Endothelial cell of umbilical vein (primary cell): ENCODE results near the gene RPH3AL. TPM values are rescaled to one million over a fixed set of nuclear protein-coding genes. Genes with fewer than 3 reads are reported as not detected.
A peak's percentile ranks its signal among the peaks of the same experiment; 100 is the strongest.
"Not testable (repeated sequence)": the region's sequence is repeated elsewhere in the genome, so short reads cannot be mapped to it uniquely, and the experiment has no call there.

Source experiments
- BruUV-seq: library from RNA; stranded (reverse); fragments of 400-500 nt; replicated peaks from 2 replicates; lab custom pipeline; 2021; lab: Mats Ljungman, UMichigan
- CTCF ChIA-PET: fragments of 300-600, 350-600 bp; sonication (Branson Sonifier 250); formaldehyde crosslinking; loops from one replicate; lab custom pipeline; 2021; ENCODE audit warnings: antibody characterized with exemption, inconsistent platforms; lab: Charles Lee
- POLR2A ChIA-PET: fragments of 300-600, 350-600 bp; sonication (Branson Sonifier 250); formaldehyde crosslinking; loops from one replicate; lab custom pipeline; 2021; ENCODE audit warnings: antibody characterized with exemption, inconsistent platforms; lab: Charles Lee
- DNase-seq: peaks from one replicate; pipeline ENCODE4 v3.0.0-alpha.2; 2011; ENCODE audit warnings: low read depth, low spot score
- FAIRE-seq: peaks from 2 replicates; lab custom pipeline; 2011; peaks lifted over from hg19 to GRCh38; lab: Jason Lieb, UNC
- H2AFZ ChIP-seq: 2 replicates; pipeline ENCODE4 v1.6.0; 2012; ENCODE audit warnings: low read depth, low read length, control low read depth, inconsistent platforms
- H3K27ac ChIP-seq: 2 replicates; pipeline ENCODE4 v1.5.1; 2011; ENCODE audit warnings: low read depth, mild to moderate bottlenecking, control low read depth, low read length, moderate library complexity; ENCODE audit not compliant: insufficient read depth
- H3K27me3 ChIP-seq, 2 experiments: 2 replicates each; pipeline versions ENCODE4 v1.6.0 to v1.6.1; 2011; ENCODE audit warnings: low read length in 2 of 2, mixed read lengths in 1 of 2; ENCODE audit not compliant: control insufficient read depth in 2 of 2, insufficient read depth in 2 of 2
- H3K36me3 ChIP-seq, 2 experiments: 2 replicates in 1 of 2; 3 replicates in 1 of 2; pipeline ENCODE4 v1.5.1; 2011; ENCODE audit warnings: low read length in 2 of 2, mild to moderate bottlenecking in 1 of 2, moderate library complexity in 1 of 2; ENCODE audit not compliant: control insufficient read depth in 2 of 2, insufficient read depth in 2 of 2; ENCODE audit errors: extremely low read depth in 1 of 2
- H3K4me1 ChIP-seq: 3 replicates; pipeline ENCODE4 v1.5.1; 2011; ENCODE audit warnings: mild to moderate bottlenecking, low read length; ENCODE audit not compliant: control insufficient read depth, insufficient read depth; ENCODE audit errors: extremely low read depth
- H3K4me2 ChIP-seq: 2 replicates; pipeline ENCODE4 v1.6.1; 2011; ENCODE audit warnings: low read length, control low read depth, mixed read lengths; ENCODE audit not compliant: insufficient read depth
- H3K4me3 ChIP-seq, 3 experiments: fragments of 200-600 bp in 1 of 3; sonication (generic), shearing (Covaris generic) in 1 of 3; replicated peaks in 1 of 3; 2 replicates each; pipeline ENCODE4 v1.5.1; 2011 to 2016; ENCODE audit warnings: control low read depth in 3 of 3, low read length in 3 of 3, mild to moderate bottlenecking in 2 of 3, inconsistent platforms in 1 of 3, low read depth in 1 of 3, moderate library complexity in 1 of 3; ENCODE audit not compliant: insufficient read depth in 1 of 3
- H3K79me2 ChIP-seq: 2 replicates; pipeline ENCODE4 v1.6.0; 2012; ENCODE audit warnings: low read length, inconsistent platforms; ENCODE audit not compliant: control insufficient read depth, insufficient read depth
- H3K9ac ChIP-seq: replicated peaks from 2 replicates; pipeline ENCODE3; 2011; ENCODE audit warnings: low read length, control low read depth; ENCODE audit not compliant: insufficient read depth; ENCODE audit errors: extremely low read depth
- H3K9me1 ChIP-seq: replicated peaks from 3 replicates; pipeline ENCODE4 v1.6.0; 2011; ENCODE audit warnings: mild to moderate bottlenecking, low read length; ENCODE audit not compliant: control insufficient read depth, insufficient read depth; ENCODE audit errors: extremely low read depth
- H3K9me3 ChIP-seq: replicated peaks from 2 replicates; pipeline ENCODE4 v1.5.1; 2012; ENCODE audit warnings: low read length, inconsistent platforms; ENCODE audit not compliant: control insufficient read depth, insufficient read depth
- H4K20me1 ChIP-seq: replicated peaks from 2 replicates; pipeline ENCODE3; 2011; ENCODE audit warnings: mild to moderate bottlenecking, low read length; ENCODE audit not compliant: control insufficient read depth, insufficient read depth; ENCODE audit errors: extremely low read depth
- POLR2A ChIP-seq: IDR thresholded peaks from 2 replicates; pipeline ENCODE4 v1.6.1; 2012; ENCODE audit warnings: low read depth, mild to moderate bottlenecking, control low read depth, low read length
- dilution Hi-C: fragments of 300-500 bp; cut with MboI; formaldehyde crosslinking; loops from one replicate; pipeline ENCODE4 v1.15.0; 2019; ENCODE audit warnings: low sequenced_read_pairs; ENCODE audit not compliant: extremely low pct_ligation_motif_present
- intact Hi-C: fragments of 100-400 bp; cut with micrococcal nuclease; formaldehyde crosslinking; loops from one replicate; pipeline ENCODE4 v1.10.0; 2022
- polyA plus RNA-seq, 4 experiments: library from polyadenylated mRNA; depleted of rRNA in 3 of 4; stranded (reverse) in 3 of 4; unstranded in 1 of 4; fragments of >200 nt; gene quantifications; 2 replicates each; pipeline versions ENCODE4 v1.2.1 to v1.2.3, GENCODE V29; 2011 to 2012; ENCODE audit warnings: missing spikeins in 1 of 4
- total RNA-seq: library from RNA; stranded (reverse); gene quantifications from 2 replicates; pipeline ENCODE4 v1.2.3, GENCODE V29; 2021
- TF ChIP-seq, protein P1 (sequence below): IDR thresholded peaks from 2 replicates; pipeline ENCODE4 v1.6.1; 2011; ENCODE audit not compliant: insufficient read depth, insufficient read length
- TF ChIP-seq, protein P2 (sequence below), 2 donors: IDR thresholded peaks; 1 replicate in 1 of 2; 2 replicates in 1 of 2; pipeline ENCODE4 v1.5.1; 2011; ENCODE audit warnings: low read length in 2 of 2, mild to moderate bottlenecking in 2 of 2, moderate library complexity in 2 of 2, control low read depth in 1 of 2, inconsistent platforms in 1 of 2, low read depth in 1 of 2; ENCODE audit not compliant: insufficient read depth in 1 of 2; ENCODE audit errors: extremely low read depth in 1 of 2

The RPH3AL gene
- total and polyA plus RNA-seq, 2 donors (not counting 3 experiments of a cell fraction or from before 2014, with no cell fraction given) = 4.1 to 7.0 TPM

DNA sequence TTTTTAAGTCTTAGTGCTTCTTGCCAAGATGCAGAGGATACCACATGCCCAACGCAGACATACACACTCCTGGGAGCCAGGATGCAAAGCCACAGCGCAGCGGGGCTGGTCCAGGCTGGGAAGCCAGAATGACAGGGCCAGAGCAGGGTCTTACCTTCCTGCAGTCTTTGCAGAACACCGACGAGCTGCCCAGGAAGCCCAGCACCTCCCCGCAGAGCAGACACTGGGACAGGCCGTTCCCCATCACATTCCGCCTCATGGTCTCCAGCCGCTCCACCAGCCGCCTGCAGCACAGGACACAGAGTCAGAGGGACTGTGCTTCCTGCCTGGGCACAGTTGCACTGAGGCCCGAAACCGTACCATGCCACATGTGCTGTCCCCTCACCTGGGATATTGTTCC lies 33.3 kb downstream of the RPH3AL start:
- no peak overlapping the region for H3K4me2 ChIP-seq
- no peaks in the 10 kb centered on the region for H3K4me1 ChIP-seq
- ChIA-PET CTCF (no interaction called here), POLR2A (no interaction called here)
- H3K36me3 ChIP-seq = peaks cover 0 to 3% of the 10 kb centered on the region in 2 experiments
- no peak overlapping the region for H3K27ac ChIP-seq
- dilution Hi-C loops = no loop called here
- H3K9ac ChIP-seq = no peak overlapping the region
- no peak overlapping the region for H2AFZ ChIP-seq
- H3K9me1 ChIP-seq = no peaks in the 10 kb centered on the region
- no peak overlapping the region for H3K4me3 ChIP-seq
- H3K79me2 ChIP-seq = no peaks in the 10 kb centered on the region
- FAIRE-seq = no peak
- H3K9me3 ChIP-seq = no peaks in the 10 kb centered on the region
- TF ChIP-seq, protein P1, sequence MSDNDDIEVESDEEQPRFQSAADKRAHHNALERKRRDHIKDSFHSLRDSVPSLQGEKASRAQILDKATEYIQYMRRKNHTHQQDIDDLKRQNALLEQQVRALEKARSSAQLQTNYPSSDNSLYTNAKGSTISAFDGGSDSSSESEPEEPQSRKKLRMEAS = no peak
- TF ChIP-seq, protein P2, sequence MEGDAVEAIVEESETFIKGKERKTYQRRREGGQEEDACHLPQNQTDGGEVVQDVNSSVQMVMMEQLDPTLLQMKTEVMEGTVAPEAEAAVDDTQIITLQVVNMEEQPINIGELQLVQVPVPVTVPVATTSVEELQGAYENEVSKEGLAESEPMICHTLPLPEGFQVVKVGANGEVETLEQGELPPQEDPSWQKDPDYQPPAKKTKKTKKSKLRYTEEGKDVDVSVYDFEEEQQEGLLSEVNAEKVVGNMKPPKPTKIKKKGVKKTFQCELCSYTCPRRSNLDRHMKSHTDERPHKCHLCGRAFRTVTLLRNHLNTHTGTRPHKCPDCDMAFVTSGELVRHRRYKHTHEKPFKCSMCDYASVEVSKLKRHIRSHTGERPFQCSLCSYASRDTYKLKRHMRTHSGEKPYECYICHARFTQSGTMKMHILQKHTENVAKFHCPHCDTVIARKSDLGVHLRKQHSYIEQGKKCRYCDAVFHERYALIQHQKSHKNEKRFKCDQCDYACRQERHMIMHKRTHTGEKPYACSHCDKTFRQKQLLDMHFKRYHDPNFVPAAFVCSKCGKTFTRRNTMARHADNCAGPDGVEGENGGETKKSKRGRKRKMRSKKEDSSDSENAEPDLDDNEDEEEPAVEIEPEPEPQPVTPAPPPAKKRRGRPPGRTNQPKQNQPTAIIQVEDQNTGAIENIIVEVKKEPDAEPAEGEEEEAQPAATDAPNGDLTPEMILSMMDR (IDR thresholded peaks at IDR 0.05; ENCODE audit: extremely low read depth in 1 of 2, insufficient read depth in 1 of 2, low read depth in 1 of 2, low read length in 2 of 2) = no peak
- no peak for TF ChIP-seq POLR2A
- H4K20me1 ChIP-seq = no peaks in the 10 kb centered on the region
- intact Hi-C loops = no loop called here
- DNase-seq = no peak
- H3K27me3 ChIP-seq = no peaks in the 10 kb centered on the region
- BruUV-seq = no TSS peak

DNA sequence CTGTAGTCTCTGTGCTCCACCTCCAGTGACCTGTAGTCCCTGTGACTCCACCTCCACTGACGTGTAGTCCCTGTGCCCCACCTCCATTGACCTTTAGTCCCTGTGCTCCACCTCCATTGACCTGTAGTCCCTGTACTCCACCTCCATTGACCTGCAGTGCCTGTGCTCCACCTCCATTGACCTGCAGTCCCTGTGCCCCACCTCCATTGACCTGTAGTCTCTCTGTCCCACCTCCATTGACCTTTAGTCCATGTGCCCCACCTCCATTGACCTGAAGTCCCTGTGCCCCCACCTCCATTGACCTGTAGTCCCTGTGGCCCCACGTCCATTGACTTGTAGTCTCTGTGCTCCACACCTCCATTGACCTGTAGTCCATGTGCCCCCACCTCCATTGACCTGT lies 35.5 kb downstream of the RPH3AL start:
- H3K4me1 ChIP-seq, H3K9ac ChIP-seq, intact Hi-C loops, BruUV-seq, H3K36me3 ChIP-seq, DNase-seq, H3K79me2 ChIP-seq, H3K9me1 ChIP-seq, CTCF ChIA-PET, H3K27me3 ChIP-seq, H3K4me2 ChIP-seq, dilution Hi-C loops, FAIRE-seq, H2AFZ ChIP-seq, POLR2A ChIA-PET, H3K27ac ChIP-seq, H3K4me3 ChIP-seq, H4K20me1 ChIP-seq, H3K9me3 ChIP-seq: not testable (repeated sequence)

DNA sequence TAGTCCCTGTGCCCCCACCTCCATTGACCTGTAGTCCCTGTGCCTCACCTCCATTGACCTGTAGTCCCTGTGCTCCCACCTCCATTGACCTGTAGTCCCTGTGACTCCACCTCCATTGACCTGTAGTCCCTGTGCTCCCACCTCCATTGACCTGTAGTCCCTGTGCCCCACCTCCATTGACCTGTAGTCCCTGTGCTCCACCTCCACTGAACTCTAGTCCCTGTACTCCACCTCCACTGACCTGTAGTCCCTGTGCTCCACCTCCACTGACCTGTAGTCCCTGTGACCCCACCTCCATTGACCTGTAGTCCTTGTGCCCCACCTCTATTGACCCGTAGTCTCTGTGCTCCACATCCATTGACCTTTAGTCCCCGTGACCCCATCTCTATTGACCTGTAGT lies 37.2 kb downstream of the RPH3AL start:
- CTCF ChIA-PET, H3K36me3 ChIP-seq, BruUV-seq, H3K4me2 ChIP-seq, H3K9me3 ChIP-seq, dilution Hi-C loops, POLR2A ChIA-PET, H3K9ac ChIP-seq, H3K27me3 ChIP-seq, H2AFZ ChIP-seq, H3K9me1 ChIP-seq, H4K20me1 ChIP-seq, H3K79me2 ChIP-seq, intact Hi-C loops, H3K4me1 ChIP-seq, H3K27ac ChIP-seq, DNase-seq, H3K4me3 ChIP-seq: not testable (repeated sequence)
- peak; percentile 4 for FAIRE-seq
